Measurements from ENCODE around the gene RBMX.

The RBMX gene

GRCh38 chrX:136835761-136836160 is 44.8 kb downstream of the RBMX start:
- DNase-seq (ENCODE audit: low spot score): no peak

- DNase-seq (ENCODE audit: low spot score): no peak
These were observed 51.1 kb downstream of the RBMX start for GRCh38 chrX:136829413-136829812.

- DNase-seq (ENCODE audit: low spot score): no peak
These were observed 51.7 kb downstream of the RBMX start for GRCh38 chrX:136828830-136829229.

- no peak for DNase-seq (ENCODE audit: low spot score)
These were observed 53.5 kb downstream of the RBMX start for GRCh38 chrX:136827026-136827425.

- DNase-seq (ENCODE audit: low spot score): no peak
These were observed 54.8 kb downstream of the RBMX start for GRCh38 chrX:136825771-136826170.
